Fibroblast of lung (primary cell): ENCODE results near the gene ADGRA3. TPM values are rescaled to one million over a fixed set of nuclear protein-coding genes. Genes with fewer than 3 reads are reported as not detected.

ENCODE experiments used
- DNase-seq, 2 donors: peaks; one replicate each; pipeline versions ENCODE4 v3.0.0 to v3.0.0-alpha.2; 2010; ENCODE audit warnings: low read depth in 2 of 2
- H2AFZ ChIP-seq: 2 replicates; pipeline ENCODE4 v1.5.1; 2012; ENCODE audit warnings: low read length, control low read depth, inconsistent platforms
- H3K27ac ChIP-seq: 2 replicates; pipeline ENCODE4 v1.5.1; 2011; ENCODE audit warnings: low read length, control low read depth; ENCODE audit not compliant: insufficient read depth
- H3K27me3 ChIP-seq: 2 replicates; pipeline ENCODE4 v1.5.1; 2011; ENCODE audit warnings: mild to moderate bottlenecking, low read length; ENCODE audit not compliant: control insufficient read depth, insufficient read depth
- H3K36me3 ChIP-seq: 2 replicates; pipeline ENCODE4 v1.5.1; 2011; ENCODE audit warnings: low read length; ENCODE audit not compliant: control insufficient read depth, insufficient read depth
- H3K4me1 ChIP-seq: 2 replicates; pipeline ENCODE4 v1.5.1; 2011; ENCODE audit warnings: low read length; ENCODE audit not compliant: control insufficient read depth, insufficient read depth; ENCODE audit errors: extremely low read depth
- H3K4me2 ChIP-seq: 2 replicates; pipeline ENCODE4 v1.5.1; 2011; ENCODE audit warnings: low read length, control low read depth; ENCODE audit not compliant: insufficient read depth; ENCODE audit errors: extremely low read depth
- H3K4me3 ChIP-seq, 4 experiments: fragments of 200-600 bp in 1 of 4; sonication (generic) in 1 of 4; replicated peaks in 1 of 4; 2 replicates each; pipeline ENCODE4 v1.5.1; 2011 to 2016; ENCODE audit warnings: low read length in 4 of 4, low read depth in 3 of 4, mild to moderate bottlenecking in 3 of 4, control low read depth in 2 of 4, inconsistent platforms in 1 of 4, mixed read lengths in 1 of 4; ENCODE audit not compliant: insufficient read depth in 1 of 4; ENCODE audit errors: control extremely low read depth in 1 of 4
- H3K79me2 ChIP-seq: 2 replicates; pipeline ENCODE4 v1.5.1; 2012; ENCODE audit warnings: mild to moderate bottlenecking, low read length, inconsistent platforms; ENCODE audit not compliant: control insufficient read depth, insufficient read depth
- H3K9ac ChIP-seq: 2 replicates; pipeline ENCODE4 v1.5.1; 2011; ENCODE audit warnings: mild to moderate bottlenecking, low read length, control low read depth; ENCODE audit not compliant: insufficient read depth
- H3K9me3 ChIP-seq: 2 replicates; pipeline ENCODE4 v1.5.1; 2012; ENCODE audit warnings: low read depth, low read length; ENCODE audit not compliant: control insufficient read depth, insufficient read depth
- H4K20me1 ChIP-seq: 2 replicates; pipeline ENCODE4 v1.5.1; 2011; ENCODE audit warnings: low read length; ENCODE audit not compliant: control insufficient read depth, insufficient read depth; ENCODE audit errors: extremely low read depth
- CTCF ChIP-seq, 2 donors: IDR thresholded peaks in 1 of 2; conservative IDR thresholded peaks in 1 of 2; 1 replicate in 1 of 2; 2 replicates in 1 of 2; pipeline ENCODE4 v1.5.1; 2011 to 2012; ENCODE audit warnings: low read length in 2 of 2, control low read depth in 1 of 2, inconsistent platforms in 1 of 2, low read depth in 1 of 2, mild to moderate bottlenecking in 1 of 2
- EZH2 ChIP-seq: IDR thresholded peaks from 2 replicates; pipeline ENCODE4 v1.5.1; 2012; ENCODE audit warnings: low read length, control low read depth, mild to moderate bottlenecking; ENCODE audit errors: missing control alignments
- polyA minus RNA-seq: library from RNA; depleted of rRNA, polyadenylated mRNA; stranded (reverse); fragments of >200 nt; gene quantifications from 2 replicates; pipeline ENCODE4 v1.2.3, GENCODE V29; 2011; ENCODE audit warnings: low replicate concordance
- polyA plus RNA-seq, 2 donors: library from polyadenylated mRNA; depleted of rRNA in 1 of 2; stranded (reverse) in 1 of 2; unstranded in 1 of 2; fragments of >200 nt; gene quantifications; 2 replicates each; pipeline ENCODE4 v1.2.1, GENCODE V29; 2011 to 2012; ENCODE audit warnings: missing spikeins in 1 of 2
- total RNA-seq: library from RNA; depleted of rRNA; stranded (reverse); fragments of >200 nt; gene quantifications from 2 replicates; pipeline ENCODE4 v1.2.1, GENCODE V29; 2014

The ADGRA3 gene
- total RNA-seq: 15.2 and 25.2 TPM in 2 replicates
- 13.0 and 15.8 TPM in 2 replicates for polyA plus RNA-seq
- polyA plus RNA-seq (2012): 11.7 and 14.3 TPM in 2 replicates
- polyA minus RNA-seq: 60.1 and 72.8 TPM in 2 replicates

GRCh38 chr4:22515888-22516541 is at the start of gene ADGRA3:
Gene ADGRA3 (minus strand): TSS chr4:22516066. CDS start chr4:22515784, 282 bp downstream.
- peak; percentile 57 to 72 for DNase-seq
- H3K27ac ChIP-seq: peak within 1 kb of the TSS; percentile 75
- no peaks in the 10 kb centered on the region for H3K36me3 ChIP-seq
- H3K79me2 ChIP-seq: peaks cover 17% of the 10 kb centered on the region
- peak within 1 kb of the TSS; percentile 62 for H3K9ac ChIP-seq
- H3K4me2 ChIP-seq: peak within 1 kb of the TSS; percentile 96
- peak within 1 kb of the TSS; percentile 67 to 85 (median 72) for H3K4me3 ChIP-seq
- peaks cover 4% of the 10 kb centered on the region for H3K4me1 ChIP-seq
- H3K27me3 ChIP-seq: no peaks in the 10 kb centered on the region
- peak within 1 kb of the TSS; percentile 88 for H2AFZ ChIP-seq
- H3K9me3 ChIP-seq: no peaks in the 10 kb centered on the region
- no peak for TF ChIP-seq CTCF (conservative IDR thresholded peaks at IDR 0.05 in 1 of 2, IDR thresholded peaks at IDR 0.05 in 1 of 2; ENCODE audit: low read depth in 1 of 2, low read length in 2 of 2)
- no peak for TF ChIP-seq EZH2
- H4K20me1 ChIP-seq: no peaks in the 10 kb centered on the region

GRCh38 chr4:22556495-22556894 is 40.6 kb upstream of the ADGRA3 start:
- DNase-seq: no peak
- H4K20me1 ChIP-seq: no peaks in the 10 kb centered on the region
- H3K4me1 ChIP-seq: no peaks in the 10 kb centered on the region
- H3K4me2 ChIP-seq: no peak overlapping the region
- H3K4me3 ChIP-seq: no peak overlapping the region
- H3K27me3 ChIP-seq: no peaks in the 10 kb centered on the region
- no peak overlapping the region for H3K9ac ChIP-seq
- H2AFZ ChIP-seq: no peak overlapping the region
- H3K9me3 ChIP-seq: no peaks in the 10 kb centered on the region
- H3K27ac ChIP-seq: no peak overlapping the region
- no peaks in the 10 kb centered on the region for H3K36me3 ChIP-seq
- no peak for TF ChIP-seq EZH2
- TF ChIP-seq CTCF (conservative IDR thresholded peaks at IDR 0.05 in 1 of 2, IDR thresholded peaks at IDR 0.05 in 1 of 2; ENCODE audit: low read depth in 1 of 2, low read length in 2 of 2): no peak
- H3K79me2 ChIP-seq: no peaks in the 10 kb centered on the region

- H3K36me3 ChIP-seq: no peaks in the 10 kb centered on the region
- no peak overlapping the region for H3K9ac ChIP-seq
- H3K4me3 ChIP-seq: no peak overlapping the region
- no peaks in the 10 kb centered on the region for H3K9me3 ChIP-seq
- TF ChIP-seq CTCF (conservative IDR thresholded peaks at IDR 0.05 in 1 of 2, IDR thresholded peaks at IDR 0.05 in 1 of 2; ENCODE audit: low read depth in 1 of 2, low read length in 2 of 2) (no peak), EZH2 (no peak)
- H3K79me2 ChIP-seq: no peaks in the 10 kb centered on the region
- H3K27ac ChIP-seq: no peak overlapping the region
- H2AFZ ChIP-seq: no peak overlapping the region
- DNase-seq: no peak
- H3K27me3 ChIP-seq: no peaks in the 10 kb centered on the region
- no peak overlapping the region for H3K4me2 ChIP-seq
- H3K4me1 ChIP-seq: no peaks in the 10 kb centered on the region
- no peaks in the 10 kb centered on the region for H4K20me1 ChIP-seq
Observed at GRCh38 chr4:22554670-22555069, 38.8 kb upstream of the ADGRA3 start.
